ENCODE data around the gene MICOS13.

MICOS13 gene

GRCh38 chr19:5665781-5666513, 14.4 kb downstream of the MICOS13 start:
- DNase-seq = no peak

GRCh38 chr19:5664515-5664914, 15.8 kb downstream of the MICOS13 start:
- DNase-seq = no peak

GRCh38 chr19:5663904-5664303, 16.4 kb downstream of the MICOS13 start:
- no peak for DNase-seq

GRCh38 chr19:5661483-5661882, 18.8 kb downstream of the MICOS13 start:
- DNase-seq = no peak

GRCh38 chr19:5655412-5655811, 24.9 kb downstream of the MICOS13 start:
- DNase-seq = no peak

GRCh38 chr19:5654931-5655330, 25.4 kb downstream of the MICOS13 start:
- DNase-seq = no peak

GRCh38 chr19:5652261-5652660, 28.1 kb downstream of the MICOS13 start:
- DNase-seq = no peak

GRCh38 chr19:5651361-5651760, 29.0 kb downstream of the MICOS13 start:
- DNase-seq = no peak

- no peak for DNase-seq
These were observed 31.9 kb downstream of the MICOS13 start for GRCh38 chr19:5648464-5648863.

GRCh38 chr19:5646703-5647102, 33.6 kb downstream of the MICOS13 start:
- no peak for DNase-seq

- DNase-seq = no peak
These were observed 34.9 kb downstream of the MICOS13 start for GRCh38 chr19:5645409-5645808.

GRCh38 chr19:5644037-5644436, 36.3 kb downstream of the MICOS13 start:
- DNase-seq = no peak

GRCh38 chr19:5643060-5643459, 37.3 kb downstream of the MICOS13 start:
- no peak for DNase-seq

- DNase-seq = no peak
These were observed 38.1 kb downstream of the MICOS13 start for GRCh38 chr19:5642204-5642603.

- DNase-seq = no peak
These were observed 39.1 kb downstream of the MICOS13 start for GRCh38 chr19:5641171-5641570.

GRCh38 chr19:5637971-5638370, 42.3 kb downstream of the MICOS13 start:
- no peak for DNase-seq

- DNase-seq = no peak
These were observed 44.9 kb downstream of the MICOS13 start for GRCh38 chr19:5635427-5635826.

- DNase-seq = no peak
These were observed 47.7 kb downstream of the MICOS13 start for GRCh38 chr19:5632657-5633056.

- DNase-seq = no peak
These were observed 48.1 kb downstream of the MICOS13 start for GRCh38 chr19:5632241-5632612.

GRCh38 chr19:5631567-5632240, 48.6 kb downstream of the MICOS13 start:
- DNase-seq = no peak

- peak; percentile 5 for DNase-seq
These were observed 51.3 kb downstream of the MICOS13 start for GRCh38 chr19:5628919-5629481.

- DNase-seq = no peak
These were observed 51.9 kb downstream of the MICOS13 start for GRCh38 chr19:5628461-5628860.
